Colon (tissue), 2 donors: Measurements from ENCODE around the gene CFAP97D2.

Experiments
- FAIRE-seq: peaks from 2 replicates; lab custom pipeline; 2012; peaks lifted over from hg19 to GRCh38; lab: Jason Lieb, UNC
- donor health status: control.
- donor health status: control.

Gene CFAP97D2

GRCh38 chr13:114199954-114200353, 20.9 kb downstream of the CFAP97D2 start:
- no peak for FAIRE-seq

- FAIRE-seq = no peak
Observed at GRCh38 chr13:114200399-114200911, 21.4 kb downstream of the CFAP97D2 start.

GRCh38 chr13:114202581-114202980, 23.5 kb downstream of the CFAP97D2 start:
- no peak for FAIRE-seq

DNA sequence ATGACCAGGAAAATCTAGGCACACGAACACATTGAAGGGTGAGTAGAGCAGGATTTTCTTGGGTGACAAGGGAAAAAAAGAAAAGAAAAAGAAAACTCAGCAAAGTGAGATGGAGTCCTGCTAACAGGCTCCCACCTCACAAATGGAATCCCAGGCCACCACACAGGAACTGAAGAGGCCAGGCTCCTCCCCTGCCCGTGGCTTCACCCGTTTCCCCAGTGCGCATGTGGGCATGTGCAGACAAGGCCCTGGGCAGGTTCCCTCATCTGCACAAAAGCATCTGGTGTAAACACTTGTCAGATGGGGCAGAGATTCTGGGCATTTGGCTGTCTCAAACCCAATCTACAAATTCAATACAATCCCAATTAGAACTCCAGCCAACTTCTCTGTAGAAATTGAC, 24.5 kb downstream of the CFAP97D2 start:
- no peak for FAIRE-seq

DNA sequence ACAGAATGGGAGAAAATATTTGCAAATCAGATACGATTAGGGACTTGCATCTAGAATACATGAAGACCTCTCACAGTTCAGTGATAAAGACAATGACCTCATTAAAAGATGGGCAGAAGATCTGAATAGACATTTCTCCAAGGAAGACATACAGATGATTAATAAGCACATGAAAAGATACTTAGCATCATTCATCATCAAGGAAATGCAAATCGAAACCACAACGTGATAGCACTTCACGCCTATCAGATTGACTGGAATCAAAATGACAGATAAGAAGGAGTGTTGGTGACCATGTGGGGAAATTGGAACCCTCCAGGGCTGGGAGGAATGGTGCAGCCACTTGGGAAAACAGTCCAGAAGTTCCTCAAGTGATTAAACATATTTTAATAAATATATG, 25.8 kb downstream of the CFAP97D2 start:
- no peak for FAIRE-seq

DNA sequence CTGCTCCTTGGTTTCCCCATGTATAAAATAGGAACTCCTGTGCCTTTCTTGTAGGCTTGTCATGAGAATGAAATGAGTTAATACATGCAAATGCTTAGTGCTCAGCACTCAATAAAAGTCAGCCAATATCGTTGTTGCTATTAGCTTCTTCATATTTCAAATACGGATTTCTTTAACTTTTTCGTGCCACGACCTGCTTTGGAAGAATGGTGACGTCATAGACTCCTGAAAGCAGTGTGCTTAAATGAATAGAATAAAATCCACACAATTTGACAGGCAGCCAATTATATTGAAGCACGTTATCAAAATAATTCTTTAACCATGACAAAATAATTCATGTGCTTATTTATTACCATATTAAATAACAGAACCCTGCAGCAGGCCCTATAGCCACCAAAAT, 29.1 kb downstream of the CFAP97D2 start:
- no peak for FAIRE-seq

GRCh38 chr13:114211446-114212157, 32.5 kb downstream of the CFAP97D2 start:
- FAIRE-seq = no peak

DNA sequence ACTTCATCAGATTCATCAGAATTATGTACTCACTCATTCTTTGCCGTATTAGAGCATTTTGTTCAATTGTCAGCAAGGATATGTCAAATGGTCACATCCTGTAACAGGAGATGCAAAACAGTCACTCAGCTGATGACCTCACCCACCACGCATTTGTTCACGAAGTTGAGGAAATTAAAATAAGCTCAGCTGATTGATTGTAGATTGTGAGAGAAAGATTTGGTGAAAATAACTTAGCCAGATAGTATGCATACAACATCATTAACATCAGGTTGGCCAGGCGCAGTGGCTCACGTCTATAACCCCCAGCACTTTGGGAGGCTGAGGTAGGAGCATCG, 33.1 kb downstream of the CFAP97D2 start:
- no peak for FAIRE-seq

- FAIRE-seq = no peak
Observed at GRCh38 chr13:114213980-114214379, 34.9 kb downstream of the CFAP97D2 start.

GRCh38 chr13:114219392-114219791, 40.3 kb downstream of the CFAP97D2 start:
- no peak for FAIRE-seq

- FAIRE-seq = no peak
Observed at GRCh38 chr13:114222461-114222968, 43.5 kb downstream of the CFAP97D2 start.

DNA sequence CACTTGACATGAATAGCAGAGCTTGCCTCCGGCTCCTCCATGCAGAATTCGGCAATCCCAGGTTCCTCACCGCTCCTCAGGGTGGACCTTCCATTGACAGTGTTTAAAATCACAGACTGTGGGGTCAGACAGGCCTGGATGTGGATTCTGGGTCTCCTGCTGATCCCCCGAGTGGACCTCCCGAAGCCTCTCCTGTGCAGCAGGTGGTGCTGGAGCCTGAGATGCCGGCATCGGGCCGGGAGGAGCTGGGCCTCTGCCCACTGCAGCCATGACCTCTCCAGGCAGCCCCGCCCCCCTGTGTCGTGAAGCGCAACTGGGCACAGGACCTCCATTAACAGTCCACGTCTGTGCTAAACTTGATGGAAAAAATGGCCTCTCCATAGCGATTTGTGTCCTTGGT, 45.1 kb downstream of the CFAP97D2 start:
- FAIRE-seq = no peak

DNA sequence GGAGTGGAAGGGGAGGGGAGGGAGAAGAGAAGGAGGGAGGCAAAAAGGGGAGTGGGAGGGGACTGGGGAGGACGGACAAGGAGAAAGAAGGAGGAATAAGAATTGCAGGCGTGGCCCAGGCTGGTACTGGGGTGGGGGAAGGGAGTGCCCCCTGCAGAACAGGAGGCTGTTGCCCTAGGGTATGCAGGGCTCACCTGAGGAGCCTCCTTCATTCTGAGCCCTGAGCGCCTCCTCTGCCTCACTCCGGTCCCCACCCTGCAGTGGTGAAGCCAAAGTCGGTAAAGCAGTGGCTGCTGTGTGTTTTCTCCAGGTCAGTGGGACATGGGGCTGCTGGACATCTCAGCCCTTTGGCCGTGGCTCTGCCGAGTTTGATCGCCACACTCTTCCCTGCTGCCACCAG, 46.6 kb downstream of the CFAP97D2 start:
- FAIRE-seq = no peak

DNA sequence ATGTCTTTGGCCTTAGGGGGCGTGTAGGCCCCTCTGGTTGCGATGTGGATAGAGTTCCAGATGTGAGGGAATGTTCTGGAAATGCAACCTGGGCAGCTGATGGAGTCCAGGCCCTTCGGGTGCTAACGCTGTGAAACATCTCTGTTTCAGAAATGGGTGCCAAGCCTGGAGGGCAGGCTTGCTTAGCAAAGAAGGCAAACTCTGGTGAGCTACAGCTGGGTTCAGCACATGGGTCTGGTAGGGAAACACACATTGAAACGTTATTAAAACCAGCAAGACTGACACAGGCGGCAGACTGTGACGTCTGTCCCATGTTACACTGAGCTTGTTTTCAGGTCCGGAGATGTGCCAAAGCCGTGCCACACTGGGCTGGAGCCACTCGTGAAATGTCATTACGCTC, 47.0 kb downstream of the CFAP97D2 start:
- FAIRE-seq = no peak

DNA sequence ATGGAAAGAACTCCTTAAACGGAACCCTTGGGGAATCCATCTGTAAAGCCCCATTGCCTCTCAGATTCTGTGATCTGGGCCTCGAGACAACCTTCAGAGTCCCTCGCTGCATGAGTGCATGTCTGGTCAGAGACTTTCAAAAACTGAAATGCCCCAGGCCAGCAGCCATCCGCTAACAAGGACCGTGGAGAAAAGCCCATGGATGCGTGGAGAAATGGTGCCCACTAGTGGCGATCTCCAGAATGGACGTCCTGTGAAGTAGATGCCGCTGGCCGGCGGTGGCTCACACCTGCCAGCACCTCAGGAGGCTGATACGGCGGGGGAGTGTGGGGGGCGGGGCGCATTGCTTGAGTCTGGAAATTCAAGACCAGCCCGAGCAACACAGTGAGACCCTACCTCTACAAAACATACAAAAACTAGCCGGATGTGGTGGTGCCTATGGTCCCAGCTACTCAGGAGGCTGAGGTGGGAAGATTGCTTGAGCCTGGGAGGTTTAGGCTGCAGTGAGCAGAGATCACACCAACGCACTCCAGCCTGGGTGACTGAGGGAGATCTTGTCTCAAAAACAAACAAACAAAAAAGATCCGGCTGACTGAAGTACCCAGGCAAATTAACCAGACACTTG, 47.8 kb downstream of the CFAP97D2 start:
- no peak for FAIRE-seq

DNA sequence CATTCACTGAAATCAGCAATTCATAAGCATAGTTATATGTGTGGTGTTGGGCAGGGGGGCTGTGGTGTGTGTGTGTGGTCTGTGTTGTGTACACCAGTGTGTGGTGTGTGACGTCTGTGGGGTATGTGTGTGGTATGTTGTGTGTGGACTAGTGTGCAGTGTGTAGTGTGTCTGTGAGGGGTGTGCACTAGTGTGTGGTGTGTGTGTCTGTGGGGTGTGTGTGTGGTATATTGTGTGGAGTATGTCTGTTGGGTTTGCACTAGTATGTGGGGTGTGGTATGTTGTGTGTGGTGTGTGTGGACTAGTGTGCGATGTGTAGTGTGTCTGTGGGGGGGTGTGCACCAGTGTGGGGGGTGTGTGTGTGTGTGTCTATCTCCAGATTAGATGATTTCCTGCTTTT, 48.5 kb downstream of the CFAP97D2 start:
- no peak for FAIRE-seq

DNA sequence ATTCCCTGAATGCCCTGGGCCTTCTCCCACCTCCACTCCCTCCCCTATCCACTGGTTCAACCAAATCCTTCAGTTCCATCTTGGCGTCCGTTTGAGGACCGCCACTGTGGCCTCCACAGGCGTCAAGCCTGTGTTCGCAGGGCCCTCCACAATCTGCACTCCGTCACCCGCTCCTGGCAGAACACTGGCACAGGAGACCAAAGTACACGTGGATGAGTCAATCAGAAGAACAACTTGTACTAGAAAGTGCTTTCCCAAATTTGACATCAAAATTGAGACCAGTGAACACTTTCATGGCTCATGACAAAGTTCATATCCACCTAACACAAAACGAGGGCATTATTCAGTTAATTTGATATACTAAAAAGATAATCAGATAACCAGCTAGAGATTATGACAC, 49.1 kb downstream of the CFAP97D2 start:
- FAIRE-seq = no peak

GRCh38 chr13:114229506-114229905, 50.4 kb downstream of the CFAP97D2 start:
- FAIRE-seq = no peak

DNA sequence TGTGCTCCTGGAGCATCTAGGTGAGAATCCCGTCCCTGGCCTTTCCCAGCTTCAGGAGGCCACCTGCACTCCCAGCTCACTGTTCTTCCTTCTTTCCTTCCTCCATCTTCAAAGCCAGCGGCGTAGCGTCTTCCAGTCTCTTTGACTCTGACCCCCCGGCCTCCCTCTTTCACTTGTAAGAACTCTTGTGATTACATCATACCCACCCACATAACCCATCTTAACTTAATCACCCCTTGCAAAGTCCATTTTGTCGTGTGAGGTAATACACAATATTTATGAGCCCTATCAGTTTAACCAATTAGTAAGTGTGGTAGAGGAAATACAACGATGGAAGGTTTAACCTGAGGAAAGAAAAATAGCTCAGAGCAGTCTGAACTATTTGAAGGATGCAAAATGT, 51.1 kb downstream of the CFAP97D2 start:
- FAIRE-seq = no peak

DNA sequence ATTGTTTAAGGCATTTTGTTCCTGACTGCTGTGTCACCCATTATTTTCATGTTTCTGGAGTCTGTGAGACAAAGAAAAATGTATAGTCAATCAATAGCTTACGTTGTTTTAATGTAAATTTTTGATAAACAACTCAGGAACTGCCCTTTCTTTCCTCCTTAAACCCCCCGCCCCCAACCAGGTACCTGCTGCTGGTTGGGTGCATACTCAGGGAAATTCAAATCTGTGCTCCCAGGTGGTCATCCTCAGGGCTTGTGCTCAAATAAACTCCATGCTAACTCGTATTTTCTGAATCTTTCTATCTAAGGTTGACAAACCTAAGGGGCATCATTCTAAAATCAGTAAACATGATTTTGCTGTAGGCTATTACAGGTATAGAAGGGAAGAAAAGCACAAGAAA, 51.5 kb downstream of the CFAP97D2 start:
- no peak for FAIRE-seq

DNA sequence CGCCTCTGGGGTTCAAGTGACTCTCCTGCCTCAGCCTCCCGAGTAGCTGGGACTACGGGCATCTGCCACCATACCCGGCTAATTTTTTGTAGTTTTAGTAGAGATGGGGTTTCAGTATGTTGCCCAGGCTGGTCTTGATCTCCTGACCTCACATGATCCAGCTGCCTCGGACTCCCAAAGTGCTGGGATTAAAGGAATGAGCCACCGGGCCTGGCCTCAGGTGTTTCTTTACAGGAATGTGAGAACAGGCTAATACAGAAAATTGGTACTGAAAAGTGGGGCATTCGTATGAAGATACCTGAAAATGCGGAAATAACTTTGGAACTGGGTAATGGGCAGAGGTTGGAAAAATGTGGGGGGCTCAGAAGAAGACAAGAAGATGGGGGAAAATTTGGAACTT, 52.8 kb downstream of the CFAP97D2 start:
- FAIRE-seq = no peak

DNA sequence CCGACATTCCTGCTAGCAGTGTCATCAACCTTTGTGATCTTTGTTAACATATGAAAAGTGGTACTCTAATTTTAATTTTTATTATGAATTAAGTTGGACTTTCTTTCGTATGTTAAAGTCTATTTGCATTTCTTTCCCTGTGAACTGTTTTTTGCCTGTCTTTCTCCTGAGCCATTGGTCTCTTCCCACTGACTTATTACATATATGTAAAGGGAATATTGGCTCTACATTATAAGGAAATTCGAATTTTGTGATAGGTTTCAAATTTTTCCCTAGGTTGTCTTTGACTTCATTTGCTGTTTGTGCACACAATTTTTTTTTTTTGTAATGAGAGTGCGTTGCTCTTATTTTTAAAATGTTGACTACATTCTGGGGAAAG, 55.2 kb downstream of the CFAP97D2 start:
- FAIRE-seq = no peak

- FAIRE-seq = no peak
Observed at GRCh38 chr13:114234645-114235421, 55.8 kb downstream of the CFAP97D2 start, which contains the start of gene CDC16. CDC16 (plus strand) TSS chr13:114234897; CDS start chr13:114235085, 188 bp downstream.
